IPS-20b (cell line): ENCODE results near the gene CFTR.

Experiments
- H3K27ac ChIP-seq: one replicate; pipeline ENCODE4 v1.5.1; 2013; ENCODE audit warnings: low read length
- H3K27me3 ChIP-seq: 2 replicates; pipeline ENCODE4 v1.6.1; 2013; ENCODE audit warnings: mild to moderate bottlenecking, low read length, inconsistent platforms; ENCODE audit not compliant: insufficient read depth
- H3K36me3 ChIP-seq: 2 replicates; pipeline ENCODE4 v1.6.1; 2013; ENCODE audit warnings: low read depth, mild to moderate bottlenecking, inconsistent platforms, low read length, moderate library complexity; ENCODE audit not compliant: insufficient read depth
- H3K4me1 ChIP-seq: 2 replicates; pipeline ENCODE4 v1.6.1; 2013; ENCODE audit warnings: mild to moderate bottlenecking, control low read depth, inconsistent platforms, low read length, moderate library complexity; ENCODE audit not compliant: insufficient read depth
- H3K4me3 ChIP-seq: 2 replicates; pipeline ENCODE4 v1.5.1; 2013; ENCODE audit warnings: mild to moderate bottlenecking, low read length, inconsistent platforms
- H3K9ac ChIP-seq: 2 replicates; pipeline ENCODE4 v1.6.1; 2013; ENCODE audit warnings: low read depth, mild to moderate bottlenecking, inconsistent platforms, low read length, moderate library complexity
- H3K9me3 ChIP-seq: 2 replicates; pipeline ENCODE4 v1.6.1; 2013; ENCODE audit warnings: mild to moderate bottlenecking, low read depth, low read length, inconsistent platforms; ENCODE audit not compliant: insufficient read depth

The CFTR gene

DNA sequence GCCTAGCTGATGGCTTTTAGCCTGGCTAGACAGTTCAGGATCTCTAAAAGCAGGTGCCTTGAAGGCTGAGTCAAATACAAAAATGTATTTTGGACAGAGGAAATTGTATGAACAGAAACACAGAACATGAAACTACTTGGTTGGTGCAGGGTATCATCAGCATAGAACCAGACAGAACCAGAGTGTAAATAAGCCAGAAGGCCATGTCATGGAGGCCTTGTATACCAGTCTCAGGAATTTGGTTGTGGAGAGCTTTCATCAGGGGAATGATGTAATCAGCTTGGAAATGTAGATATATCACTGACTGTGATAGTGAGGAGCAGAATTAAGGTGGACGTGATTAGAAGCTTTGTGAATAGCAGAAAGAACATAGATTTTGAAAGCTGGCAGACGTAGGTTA lies 82.9 kb downstream of the CFTR start:
- H3K4me3 ChIP-seq = no peak overlapping the region

GRCh38 chr7:117564080-117564479 lies 84.3 kb downstream of the CFTR start:
- Histone ChIP-seq H3K9ac (no peak overlapping the region), H3K4me1 (no peaks in the 10 kb centered on the region), H3K27me3 (no peaks in the 10 kb centered on the region), H3K4me3 (no peak overlapping the region), H3K9me3 (no peaks in the 10 kb centered on the region), H3K27ac (no peak overlapping the region), H3K36me3 (no peaks in the 10 kb centered on the region)

More for the DNA sequence above, 82.9 kb downstream of the CFTR start:
- H3K9ac ChIP-seq = no peak overlapping the region
- H3K9me3 ChIP-seq = no peaks in the 10 kb centered on the region
- H3K36me3 ChIP-seq = no peaks in the 10 kb centered on the region
- no peaks in the 10 kb centered on the region for H3K27me3 ChIP-seq
- no peak overlapping the region for H3K27ac ChIP-seq
- no peaks in the 10 kb centered on the region for H3K4me1 ChIP-seq

DNA sequence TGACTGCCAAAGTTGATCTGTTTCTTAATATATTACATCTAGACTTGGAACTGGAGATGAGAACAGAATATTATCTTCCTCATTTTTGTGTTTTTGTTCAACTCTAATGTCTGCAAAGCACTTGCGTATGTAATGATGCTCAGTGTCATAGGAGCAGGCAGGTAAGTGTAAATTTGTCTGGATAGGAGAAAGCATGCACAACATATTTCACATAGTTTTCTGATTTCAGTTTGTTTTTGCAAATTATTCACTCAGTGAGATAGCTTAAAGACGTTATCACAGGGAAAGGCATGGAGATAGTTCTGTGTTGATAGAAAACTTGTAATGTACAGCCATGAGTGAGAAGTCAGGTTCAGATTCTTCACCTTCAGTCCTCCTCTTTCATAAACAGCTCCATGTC lies 84.8 kb downstream of the CFTR start:
- H3K36me3 ChIP-seq = no peaks in the 10 kb centered on the region
- H3K27me3 ChIP-seq = no peaks in the 10 kb centered on the region
- H3K9ac ChIP-seq = no peak overlapping the region
- no peak overlapping the region for H3K27ac ChIP-seq
- H3K4me1 ChIP-seq = no peaks in the 10 kb centered on the region
- no peaks in the 10 kb centered on the region for H3K9me3 ChIP-seq
- no peak overlapping the region for H3K4me3 ChIP-seq

GRCh38 chr7:117565226-117565625 lies 85.4 kb downstream of the CFTR start:
- Histone ChIP-seq H3K9me3 (no peaks in the 10 kb centered on the region), H3K27me3 (no peaks in the 10 kb centered on the region), H3K4me1 (no peaks in the 10 kb centered on the region), H3K9ac (no peak overlapping the region), H3K27ac (no peak overlapping the region), H3K4me3 (no peak overlapping the region), H3K36me3 (no peaks in the 10 kb centered on the region)

- Histone ChIP-seq H3K4me3 (no peak overlapping the region), H3K27me3 (no peaks in the 10 kb centered on the region), H3K27ac (no peak overlapping the region), H3K9me3 (no peaks in the 10 kb centered on the region), H3K4me1 (no peaks in the 10 kb centered on the region), H3K36me3 (no peaks in the 10 kb centered on the region), H3K9ac (no peak overlapping the region)
Observed at GRCh38 chr7:117567781-117568180, 88.0 kb downstream of the CFTR start.

GRCh38 chr7:117572856-117573620 lies 93.2 kb downstream of the CFTR start:
- Histone ChIP-seq H3K4me1 (no peaks in the 10 kb centered on the region), H3K27ac (no peak overlapping the region), H3K4me3 (no peak overlapping the region), H3K27me3 (no peaks in the 10 kb centered on the region), H3K9ac (no peak overlapping the region), H3K36me3 (no peaks in the 10 kb centered on the region), H3K9me3 (no peaks in the 10 kb centered on the region)

- H3K27ac ChIP-seq = no peak overlapping the region
- no peak overlapping the region for H3K4me3 ChIP-seq
- no peaks in the 10 kb centered on the region for H3K4me1 ChIP-seq
- no peaks in the 10 kb centered on the region for H3K27me3 ChIP-seq
- no peaks in the 10 kb centered on the region for H3K36me3 ChIP-seq
- no peak overlapping the region for H3K9ac ChIP-seq
- no peaks in the 10 kb centered on the region for H3K9me3 ChIP-seq
Observed at GRCh38 chr7:117581424-117581823, 101.6 kb downstream of the CFTR start.

DNA sequence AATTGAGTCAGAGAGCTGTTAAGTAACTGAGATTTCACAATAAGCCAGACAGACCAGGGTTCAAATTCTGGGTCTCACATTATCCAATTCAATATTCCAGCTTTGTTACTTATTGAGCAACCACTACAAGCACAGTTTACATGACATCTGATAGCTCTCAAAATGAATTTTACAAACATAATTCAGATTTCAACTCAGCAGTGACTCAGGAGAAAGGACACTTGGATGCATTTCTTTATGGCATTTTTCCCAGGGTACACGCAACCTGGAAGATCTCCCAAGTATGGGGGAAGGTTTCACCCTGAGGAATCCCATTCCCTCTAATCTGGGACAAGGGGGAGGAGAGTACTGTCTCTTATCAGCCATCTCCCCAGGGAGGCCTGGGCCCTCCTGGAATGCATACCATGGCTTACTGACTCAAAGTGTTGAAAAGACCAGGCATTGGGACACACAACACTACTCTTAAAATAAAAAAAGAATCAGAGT lies 102.4 kb downstream of the CFTR start:
- H3K9ac ChIP-seq = no peak overlapping the region
- no peak overlapping the region for H3K27ac ChIP-seq
- no peaks in the 10 kb centered on the region for H3K9me3 ChIP-seq
- no peak overlapping the region for H3K4me3 ChIP-seq
- H3K36me3 ChIP-seq = no peaks in the 10 kb centered on the region
- no peaks in the 10 kb centered on the region for H3K4me1 ChIP-seq
- H3K27me3 ChIP-seq = no peaks in the 10 kb centered on the region

GRCh38 chr7:117587931-117588330 lies 108.1 kb downstream of the CFTR start:
- H3K27ac ChIP-seq = no peak overlapping the region
- H3K9me3 ChIP-seq = no peaks in the 10 kb centered on the region
- no peak overlapping the region for H3K9ac ChIP-seq
- H3K4me3 ChIP-seq = no peak overlapping the region
- no peaks in the 10 kb centered on the region for H3K27me3 ChIP-seq
- no peaks in the 10 kb centered on the region for H3K36me3 ChIP-seq
- H3K4me1 ChIP-seq = no peaks in the 10 kb centered on the region; the same call in 1 of the 2 replicates

GRCh38 chr7:117588352-117588794 lies 108.5 kb downstream of the CFTR start:
- Histone ChIP-seq H3K27ac (no peak overlapping the region), H3K9ac (no peak overlapping the region), H3K4me3 (no peak overlapping the region), H3K9me3 (no peaks in the 10 kb centered on the region), H3K4me1 (no peaks in the 10 kb centered on the region; the same call in 1 of the 2 replicates), H3K36me3 (no peaks in the 10 kb centered on the region), H3K27me3 (no peaks in the 10 kb centered on the region)

DNA sequence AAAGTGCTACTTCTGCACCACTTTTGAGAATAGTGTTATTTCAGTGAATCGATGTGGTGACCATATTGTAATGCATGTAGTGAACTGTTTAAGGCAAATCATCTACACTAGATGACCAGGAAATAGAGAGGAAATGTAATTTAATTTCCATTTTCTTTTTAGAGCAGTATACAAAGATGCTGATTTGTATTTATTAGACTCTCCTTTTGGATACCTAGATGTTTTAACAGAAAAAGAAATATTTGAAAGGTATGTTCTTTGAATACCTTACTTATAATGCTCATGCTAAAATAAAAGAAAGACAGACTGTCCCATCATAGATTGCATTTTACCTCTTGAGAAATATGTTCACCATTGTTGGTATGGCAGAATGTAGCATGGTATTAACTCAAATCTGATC lies 110.4 kb downstream of the CFTR start:
- no peaks in the 10 kb centered on the region for H3K27me3 ChIP-seq
- H3K9me3 ChIP-seq = no peaks in the 10 kb centered on the region
- H3K4me1 ChIP-seq = no peaks in the 10 kb centered on the region; the same call in 1 of the 2 replicates
- H3K27ac ChIP-seq = no peak overlapping the region
- no peak overlapping the region for H3K4me3 ChIP-seq
- H3K36me3 ChIP-seq = no peaks in the 10 kb centered on the region
- no peak overlapping the region for H3K9ac ChIP-seq

- Histone ChIP-seq H3K9me3 (no peaks in the 10 kb centered on the region), H3K4me3 (no peak overlapping the region), H3K4me1 (no peaks in the 10 kb centered on the region; the same call in 1 of the 2 replicates), H3K27me3 (no peaks in the 10 kb centered on the region), H3K27ac (no peak overlapping the region), H3K36me3 (no peaks in the 10 kb centered on the region), H3K9ac (no peak overlapping the region)
Observed at GRCh38 chr7:117592011-117592635, 112.3 kb downstream of the CFTR start.
